ENCODE results near the gene GRK5.

The GRK5 gene

GRCh38 chr10:119488675-119489074, 281.3 kb downstream of the GRK5 start:
- H3K27me3 ChIP-seq (ENCODE audit: control insufficient read depth in 1 of 2, insufficient read depth in 2 of 2, low read length in 2 of 2) = no peaks in the 10 kb centered on the region
- no peak overlapping the region for H3K27ac ChIP-seq (ENCODE audit: low read depth, low read length)
- peaks cover 6 to 10% of the 10 kb centered on the region in 2 donors for H3K4me1 ChIP-seq (ENCODE audit: control insufficient read depth in 1 of 2, insufficient read depth in 2 of 2, low read length in 2 of 2)
- H3K9ac ChIP-seq (ENCODE audit: low read depth in 1 of 2, low read length in 2 of 2) = no peak overlapping the region
- H3K36me3 ChIP-seq (ENCODE audit: control insufficient read depth in 1 of 2, insufficient read depth in 2 of 2, low read length in 2 of 2) = no peaks in the 10 kb centered on the region
- no peak overlapping the region for H3K4me3 ChIP-seq (ENCODE audit: low read depth in 1 of 2, low read length in 2 of 2)
- H3K9me3 ChIP-seq (ENCODE audit: control insufficient read depth in 1 of 2, low read length in 2 of 2) = no peaks in the 10 kb centered on the region

GRCh38 chr10:119489991-119490326, 282.6 kb downstream of the GRK5 start:
- Histone ChIP-seq H3K36me3 (ENCODE audit: control insufficient read depth in 1 of 2, insufficient read depth in 2 of 2, low read length in 2 of 2) (no peaks in the 10 kb centered on the region), H3K9me3 (ENCODE audit: control insufficient read depth in 1 of 2, low read length in 2 of 2) (no peaks in the 10 kb centered on the region), H3K27ac (ENCODE audit: low read depth, low read length) (no peak overlapping the region), H3K4me1 (ENCODE audit: control insufficient read depth in 1 of 2, insufficient read depth in 2 of 2, low read length in 2 of 2) (peaks cover 16% of the 10 kb centered on the region in 2 donors), H3K27me3 (ENCODE audit: control insufficient read depth in 1 of 2, insufficient read depth in 2 of 2, low read length in 2 of 2) (no peaks in the 10 kb centered on the region), H3K9ac (ENCODE audit: low read depth in 1 of 2, low read length in 2 of 2) (peak overlapping the region in 1 of 2 donors; percentile 32), H3K4me3 (ENCODE audit: low read depth in 1 of 2, low read length in 2 of 2) (peak overlapping the region in 1 of 2 donors; percentile 48)

GRCh38 chr10:119491966-119492757, 284.8 kb downstream of the GRK5 start:
- Histone ChIP-seq H3K27ac (ENCODE audit: low read depth, low read length) (no peak overlapping the region), H3K9me3 (ENCODE audit: control insufficient read depth in 1 of 2, low read length in 2 of 2) (no peaks in the 10 kb centered on the region), H3K4me3 (ENCODE audit: low read depth in 1 of 2, low read length in 2 of 2) (no peak overlapping the region), H3K4me1 (ENCODE audit: control insufficient read depth in 1 of 2, insufficient read depth in 2 of 2, low read length in 2 of 2) (peaks cover 20 to 23% of the 10 kb centered on the region in 2 donors), H3K9ac (ENCODE audit: low read depth in 1 of 2, low read length in 2 of 2) (no peak overlapping the region), H3K27me3 (ENCODE audit: control insufficient read depth in 1 of 2, insufficient read depth in 2 of 2, low read length in 2 of 2) (no peaks in the 10 kb centered on the region), H3K36me3 (ENCODE audit: control insufficient read depth in 1 of 2, insufficient read depth in 2 of 2, low read length in 2 of 2) (no peaks in the 10 kb centered on the region)

- Histone ChIP-seq H3K27me3 (ENCODE audit: control insufficient read depth in 1 of 2, insufficient read depth in 2 of 2, low read length in 2 of 2) (no peaks in the 10 kb centered on the region), H3K4me1 (ENCODE audit: control insufficient read depth in 1 of 2, insufficient read depth in 2 of 2, low read length in 2 of 2) (peaks cover 20 to 23% of the 10 kb centered on the region in 2 donors), H3K36me3 (ENCODE audit: control insufficient read depth in 1 of 2, insufficient read depth in 2 of 2, low read length in 2 of 2) (no peaks in the 10 kb centered on the region), H3K27ac (ENCODE audit: low read depth, low read length) (no peak overlapping the region), H3K4me3 (ENCODE audit: low read depth in 1 of 2, low read length in 2 of 2) (no peak overlapping the region), H3K9ac (ENCODE audit: low read depth in 1 of 2, low read length in 2 of 2) (no peak overlapping the region), H3K9me3 (ENCODE audit: control insufficient read depth in 1 of 2, low read length in 2 of 2) (no peaks in the 10 kb centered on the region)
These were observed 285.8 kb downstream of the GRK5 start for GRCh38 chr10:119493155-119493554.

GRCh38 chr10:119494236-119495020, 287.1 kb downstream of the GRK5 start:
- Histone ChIP-seq H3K4me1 (ENCODE audit: control insufficient read depth in 1 of 2, insufficient read depth in 2 of 2, low read length in 2 of 2) (peaks cover 22 to 23% of the 10 kb centered on the region in 2 donors), H3K9ac (ENCODE audit: low read depth in 1 of 2, low read length in 2 of 2) (no peak overlapping the region), H3K27me3 (ENCODE audit: control insufficient read depth in 1 of 2, insufficient read depth in 2 of 2, low read length in 2 of 2) (no peaks in the 10 kb centered on the region), H3K4me3 (ENCODE audit: low read depth in 1 of 2, low read length in 2 of 2) (no peak overlapping the region), H3K9me3 (ENCODE audit: control insufficient read depth in 1 of 2, low read length in 2 of 2) (no peaks in the 10 kb centered on the region), H3K27ac (ENCODE audit: low read depth, low read length) (no peak overlapping the region), H3K36me3 (ENCODE audit: control insufficient read depth in 1 of 2, insufficient read depth in 2 of 2, low read length in 2 of 2) (peaks cover 3 to 5% of the 10 kb centered on the region in 2 donors)

- Histone ChIP-seq H3K4me1 (ENCODE audit: control insufficient read depth in 1 of 2, insufficient read depth in 2 of 2, low read length in 2 of 2) (peaks cover 17 to 23% of the 10 kb centered on the region in 2 donors), H3K9me3 (ENCODE audit: control insufficient read depth in 1 of 2, low read length in 2 of 2) (no peaks in the 10 kb centered on the region), H3K27ac (ENCODE audit: low read depth, low read length) (no peak overlapping the region), H3K4me3 (ENCODE audit: low read depth in 1 of 2, low read length in 2 of 2) (no peak overlapping the region), H3K36me3 (ENCODE audit: control insufficient read depth in 1 of 2, insufficient read depth in 2 of 2, low read length in 2 of 2) (peaks cover 3 to 5% of the 10 kb centered on the region in 2 donors), H3K27me3 (ENCODE audit: control insufficient read depth in 1 of 2, insufficient read depth in 2 of 2, low read length in 2 of 2) (no peaks in the 10 kb centered on the region), H3K9ac (ENCODE audit: low read depth in 1 of 2, low read length in 2 of 2) (no peak overlapping the region)
These were observed 287.7 kb downstream of the GRK5 start for GRCh38 chr10:119495021-119495505.

GRCh38 chr10:119495545-119495944, 288.2 kb downstream of the GRK5 start:
- H3K27ac ChIP-seq (ENCODE audit: low read depth, low read length) = no peak overlapping the region
- peaks cover 16 to 26% of the 10 kb centered on the region in 2 donors for H3K4me1 ChIP-seq (ENCODE audit: control insufficient read depth in 1 of 2, insufficient read depth in 2 of 2, low read length in 2 of 2)
- no peak overlapping the region for H3K4me3 ChIP-seq (ENCODE audit: low read depth in 1 of 2, low read length in 2 of 2)
- peaks cover 3 to 5% of the 10 kb centered on the region in 2 donors for H3K36me3 ChIP-seq (ENCODE audit: control insufficient read depth in 1 of 2, insufficient read depth in 2 of 2, low read length in 2 of 2)
- H3K27me3 ChIP-seq (ENCODE audit: control insufficient read depth in 1 of 2, insufficient read depth in 2 of 2, low read length in 2 of 2) = no peaks in the 10 kb centered on the region
- no peak overlapping the region for H3K9ac ChIP-seq (ENCODE audit: low read depth in 1 of 2, low read length in 2 of 2)
- H3K9me3 ChIP-seq (ENCODE audit: control insufficient read depth in 1 of 2, low read length in 2 of 2) = no peaks in the 10 kb centered on the region

GRCh38 chr10:119496273-119496672, 288.9 kb downstream of the GRK5 start:
- Histone ChIP-seq H3K36me3 (ENCODE audit: control insufficient read depth in 1 of 2, insufficient read depth in 2 of 2, low read length in 2 of 2) (peaks cover 3 to 5% of the 10 kb centered on the region in 2 donors), H3K27ac (ENCODE audit: low read depth, low read length) (no peak overlapping the region), H3K27me3 (ENCODE audit: control insufficient read depth in 1 of 2, insufficient read depth in 2 of 2, low read length in 2 of 2) (no peaks in the 10 kb centered on the region), H3K4me1 (ENCODE audit: control insufficient read depth in 1 of 2, insufficient read depth in 2 of 2, low read length in 2 of 2) (peaks cover 16 to 28% of the 10 kb centered on the region in 2 donors), H3K9me3 (ENCODE audit: control insufficient read depth in 1 of 2, low read length in 2 of 2) (no peaks in the 10 kb centered on the region), H3K9ac (ENCODE audit: low read depth in 1 of 2, low read length in 2 of 2) (no peak overlapping the region), H3K4me3 (ENCODE audit: low read depth in 1 of 2, low read length in 2 of 2) (no peak overlapping the region)

GRCh38 chr10:119497243-119497642, 289.9 kb downstream of the GRK5 start:
- Histone ChIP-seq H3K4me3 (ENCODE audit: low read depth in 1 of 2, low read length in 2 of 2) (no peak overlapping the region), H3K27me3 (ENCODE audit: control insufficient read depth in 1 of 2, insufficient read depth in 2 of 2, low read length in 2 of 2) (no peaks in the 10 kb centered on the region)

More at GRCh38 chr10:119497243-119497642, 289.9 kb downstream of the GRK5 start:
- Histone ChIP-seq H3K36me3 (ENCODE audit: control insufficient read depth in 1 of 2, insufficient read depth in 2 of 2, low read length in 2 of 2) (peaks cover 3 to 5% of the 10 kb centered on the region in 2 donors), H3K9ac (ENCODE audit: low read depth in 1 of 2, low read length in 2 of 2) (no peak overlapping the region), H3K9me3 (ENCODE audit: control insufficient read depth in 1 of 2, low read length in 2 of 2) (no peaks in the 10 kb centered on the region), H3K27ac (ENCODE audit: low read depth, low read length) (no peak overlapping the region), H3K4me1 (ENCODE audit: control insufficient read depth in 1 of 2, insufficient read depth in 2 of 2, low read length in 2 of 2) (peaks cover 16 to 28% of the 10 kb centered on the region in 2 donors)
